Eye (tissue), 1 donor: ENCODE data around the gene ADGRG2.
A peak's percentile ranks its signal among the peaks of the same experiment; 100 is the strongest.
"Not testable (repeated sequence)": the region's sequence is repeated elsewhere in the genome, so short reads cannot be mapped to it uniquely, and the experiment has no call there.

ENCODE experiments used
- DNase-seq: peaks from one replicate; pipeline ENCODE4 v3.0.0-alpha.2; 2015

Gene ADGRG2

GRCh38 chrX:19086102-19086772 is 36.0 kb downstream of the ADGRG2 start:
- no peak for DNase-seq

DNA sequence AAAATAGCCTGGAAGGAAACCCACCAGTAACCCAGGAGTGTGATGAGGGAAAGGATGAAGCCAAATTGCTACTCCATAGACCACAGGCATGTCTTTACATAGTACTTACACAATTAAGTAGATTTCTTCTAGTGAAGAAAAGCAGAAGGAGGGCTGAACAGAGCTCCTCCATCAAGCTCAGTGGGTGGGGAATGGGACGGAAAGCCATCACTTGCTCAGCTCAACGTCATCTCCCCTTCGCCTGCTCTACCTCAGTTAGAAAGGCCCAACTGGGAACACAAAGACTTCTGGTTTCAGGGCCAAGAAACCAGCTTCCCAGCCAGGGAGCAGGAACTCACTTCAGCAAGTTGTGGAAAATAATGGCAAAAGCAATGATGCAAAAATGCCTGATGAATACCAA is 36.6 kb downstream of the ADGRG2 start:
- no peak for DNase-seq

DNA sequence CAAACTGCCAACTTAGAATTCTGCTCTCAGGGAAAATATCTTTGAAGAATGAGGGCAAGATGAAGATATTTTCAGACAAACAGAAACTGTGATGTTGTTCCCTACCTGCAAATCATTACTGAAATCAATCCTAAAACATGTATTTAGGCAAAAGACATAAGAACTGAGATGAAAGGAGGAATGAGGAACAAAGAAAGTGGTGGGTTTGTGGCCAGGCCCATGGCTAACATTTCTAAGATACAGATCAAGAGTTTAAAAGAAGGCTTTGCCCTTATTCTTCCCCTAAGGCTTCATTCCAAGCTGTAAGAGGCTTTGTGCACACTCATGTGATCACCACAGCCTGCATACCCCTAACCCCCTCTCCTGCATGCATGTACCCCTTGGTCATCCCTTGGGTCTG is 46.5 kb downstream of the ADGRG2 start:
- no peak for DNase-seq

GRCh38 chrX:19072372-19072771 is 49.9 kb downstream of the ADGRG2 start:
- no peak for DNase-seq

DNA sequence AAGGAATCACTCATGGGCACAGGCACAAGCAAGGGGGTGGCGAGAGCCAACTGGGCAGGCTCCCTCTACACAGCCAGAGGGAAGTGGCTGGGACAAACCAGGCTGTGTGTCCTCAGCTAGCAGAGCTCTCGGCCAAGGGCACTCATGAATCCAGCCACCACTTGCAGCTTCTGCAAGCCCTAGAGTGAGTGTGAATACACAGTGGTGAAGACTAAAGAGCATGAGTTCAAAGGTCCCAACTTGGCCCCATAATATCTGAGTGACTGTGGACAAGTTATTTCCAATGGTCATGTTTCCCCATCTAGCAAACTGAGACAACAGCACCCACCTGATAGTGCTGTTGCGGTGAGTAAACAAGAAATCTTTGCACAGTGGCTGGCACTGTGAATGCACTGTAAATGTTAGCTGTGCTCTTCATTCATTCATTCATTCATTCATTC is 51.7 kb downstream of the ADGRG2 start:
- no peak for DNase-seq

DNA sequence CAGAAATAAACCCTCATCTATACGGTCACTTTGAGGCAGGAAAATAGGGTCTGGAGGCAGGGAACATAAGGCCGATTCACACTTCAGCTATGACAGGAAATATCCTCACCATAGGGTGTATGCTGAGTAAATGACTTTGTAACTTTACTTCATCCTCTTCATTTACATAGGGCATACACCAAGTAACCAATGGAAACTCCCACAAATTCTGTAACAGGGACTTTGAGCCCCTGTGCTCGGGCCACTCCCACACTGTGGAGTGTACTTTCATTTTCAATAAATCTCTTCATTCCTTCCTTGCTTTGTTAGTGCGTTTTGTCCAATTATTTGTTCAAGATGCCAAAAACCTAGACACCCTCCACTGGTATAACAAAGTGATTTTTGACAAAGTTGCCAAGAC is 55.3 kb downstream of the ADGRG2 start:
- not testable (repeated sequence) for DNase-seq

DNA sequence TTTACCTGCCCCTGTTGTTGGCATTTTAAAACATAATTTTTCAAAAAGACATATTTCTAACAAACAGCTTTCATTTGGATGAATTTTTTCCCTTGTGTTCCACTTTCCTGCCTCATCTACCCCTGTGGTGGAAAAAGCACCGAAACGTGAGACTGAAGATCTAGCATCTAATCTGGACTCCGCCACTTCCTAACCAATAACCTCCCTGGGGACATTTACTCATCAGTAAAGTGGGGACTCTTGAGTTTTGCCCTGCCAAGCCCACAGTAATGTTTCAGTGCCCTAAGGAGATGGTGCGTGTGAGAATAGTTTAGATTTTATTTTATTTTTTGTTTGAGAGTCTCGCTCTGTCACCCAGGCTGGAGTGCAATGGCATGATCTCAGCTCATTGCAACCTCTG is 56.7 kb downstream of the ADGRG2 start:
- DNase-seq, result no peak

- no peak for DNase-seq
These were observed 58.1 kb downstream of the ADGRG2 start for GRCh38 chrX:19064175-19064574.

GRCh38 chrX:19063030-19063429 is 59.2 kb downstream of the ADGRG2 start:
- DNase-seq, result no peak

DNA sequence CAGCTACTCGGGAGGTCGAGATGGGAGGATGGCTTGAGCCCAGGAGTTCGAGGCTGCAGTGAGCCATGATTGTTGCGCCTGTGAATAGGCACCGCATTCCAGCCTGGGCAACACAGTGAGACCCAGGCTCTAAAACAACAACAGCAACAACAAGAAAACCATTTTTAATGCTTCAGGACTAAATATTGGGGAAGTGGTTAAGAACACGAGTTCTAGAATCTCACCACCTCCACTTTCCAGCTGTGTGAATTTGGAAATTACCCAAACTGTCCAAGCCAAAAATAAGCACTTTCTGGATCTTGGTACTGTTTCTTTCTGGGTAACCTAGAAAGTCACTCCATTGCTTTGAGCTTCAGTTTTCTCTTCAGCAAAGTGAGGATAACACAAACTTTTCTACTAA is 63.2 kb downstream of the ADGRG2 start:
- no peak for DNase-seq

- DNase-seq, result no peak
These were observed 64.4 kb downstream of the ADGRG2 start for GRCh38 chrX:19057856-19058255.

GRCh38 chrX:19049110-19049509 is 73.2 kb downstream of the ADGRG2 start:
- no peak for DNase-seq

DNA sequence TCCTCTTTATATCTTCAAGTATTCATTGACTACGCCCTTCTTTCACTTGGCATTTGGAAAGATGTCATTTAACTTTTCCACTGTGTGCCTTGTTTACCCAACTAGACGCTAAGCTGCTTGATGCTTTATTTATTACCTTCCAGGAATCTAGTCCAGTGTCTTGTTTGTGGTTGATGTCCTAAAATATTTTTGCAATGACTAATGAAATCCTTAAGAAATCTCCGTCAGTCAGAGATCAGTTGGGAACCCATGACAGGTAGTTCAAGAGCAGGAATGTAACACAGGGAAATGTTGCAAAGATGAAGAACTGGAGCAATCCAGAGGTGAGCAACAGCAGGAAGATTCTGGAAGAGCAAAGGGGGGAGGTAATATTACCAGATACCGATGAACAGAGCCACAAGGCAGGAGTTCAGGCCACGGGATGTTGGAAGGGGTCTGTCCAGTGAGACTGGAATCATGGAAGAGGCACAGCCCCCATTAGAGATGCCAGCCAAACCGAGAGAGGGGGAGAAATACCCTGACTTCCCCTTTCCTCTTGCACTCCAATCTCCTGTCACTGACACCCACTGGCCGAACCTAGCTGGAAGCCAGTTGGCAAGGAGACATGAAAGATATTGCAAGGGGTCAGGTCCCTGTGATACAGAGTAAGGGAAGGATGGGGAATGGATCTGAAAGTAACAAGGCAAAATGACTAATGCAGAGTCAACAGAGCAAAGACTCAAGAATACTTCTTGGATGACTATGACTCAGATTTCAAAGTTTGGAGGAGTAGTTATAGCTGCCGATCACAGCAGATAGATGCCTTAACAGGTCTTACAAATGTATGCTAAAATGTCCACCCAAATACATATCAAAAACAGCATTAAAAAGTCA is 75.7 kb downstream of the ADGRG2 start:
- DNase-seq, result no peak

GRCh38 chrX:19040373-19040772 is 81.9 kb downstream of the ADGRG2 start:
- peak; percentile 3 for DNase-seq

GRCh38 chrX:19034025-19034424 is 88.2 kb downstream of the ADGRG2 start:
- DNase-seq, result no peak

- DNase-seq, result no peak
These were observed 91.5 kb downstream of the ADGRG2 start for GRCh38 chrX:19030805-19031204.

- no peak for DNase-seq
These were observed 93.7 kb downstream of the ADGRG2 start for GRCh38 chrX:19028560-19028959.

DNA sequence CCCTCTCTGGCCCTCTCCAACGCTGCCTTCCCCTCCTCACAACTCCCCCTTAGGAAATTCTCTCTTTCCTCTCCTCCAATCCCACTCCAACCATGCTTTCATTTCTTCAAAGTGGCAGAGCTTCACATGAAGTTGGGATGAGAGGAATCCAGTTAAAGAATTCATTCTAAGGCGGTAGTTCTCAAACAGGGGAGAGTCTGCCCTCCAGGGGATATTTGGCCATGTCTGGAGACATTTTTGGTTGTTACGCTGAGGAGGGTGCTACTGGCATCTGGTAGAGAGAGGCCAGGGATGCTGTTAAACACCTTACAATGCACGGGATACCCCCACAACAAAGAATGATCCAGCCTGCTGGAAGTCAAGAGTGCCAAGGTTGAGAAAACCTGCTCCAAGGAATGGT is 97.9 kb downstream of the ADGRG2 start:
- no peak for DNase-seq

GRCh38 chrX:19019996-19020395 is 102.3 kb downstream of the ADGRG2 start:
- DNase-seq, result no peak

DNA sequence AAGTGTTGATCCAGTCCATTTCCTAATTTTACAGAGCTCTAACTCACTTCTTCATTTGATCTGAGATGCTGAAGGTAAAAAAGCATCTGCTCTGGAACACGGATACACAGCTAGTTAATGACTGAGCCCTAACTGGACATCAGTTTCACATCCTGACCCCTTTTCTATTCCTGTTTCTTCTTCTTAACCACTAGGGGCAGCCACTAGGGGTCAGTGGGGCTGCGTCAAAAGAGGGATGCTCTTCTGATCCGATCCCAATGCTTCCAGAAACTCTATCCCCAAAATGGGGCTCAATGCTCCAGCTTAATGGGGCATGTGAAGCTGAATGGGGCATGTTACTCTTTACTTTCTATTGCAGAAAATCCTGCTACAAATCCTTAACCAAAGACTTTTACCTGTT is 105.0 kb downstream of the ADGRG2 start:
- DNase-seq, result peak; percentile 32

DNA sequence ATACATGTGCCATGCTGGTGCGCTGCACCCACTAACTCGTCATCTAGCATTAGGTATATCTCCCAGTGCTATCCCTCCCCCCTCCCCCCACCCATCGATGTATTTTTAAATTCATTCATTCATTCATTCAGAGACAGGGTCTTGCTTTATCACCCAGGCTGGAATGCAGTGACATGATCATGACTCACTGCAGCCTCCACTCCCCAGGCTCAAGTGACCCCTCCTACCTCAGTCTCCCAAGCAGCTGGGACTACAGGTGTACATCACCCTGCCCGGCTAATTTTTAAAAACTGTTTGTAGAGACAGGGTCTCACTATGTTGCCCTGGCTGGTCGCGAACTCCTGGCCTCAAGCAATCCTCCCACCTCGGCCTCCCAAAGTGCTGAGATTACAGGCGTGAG is 105.7 kb downstream of the ADGRG2 start:
- DNase-seq, result not testable (repeated sequence)

DNA sequence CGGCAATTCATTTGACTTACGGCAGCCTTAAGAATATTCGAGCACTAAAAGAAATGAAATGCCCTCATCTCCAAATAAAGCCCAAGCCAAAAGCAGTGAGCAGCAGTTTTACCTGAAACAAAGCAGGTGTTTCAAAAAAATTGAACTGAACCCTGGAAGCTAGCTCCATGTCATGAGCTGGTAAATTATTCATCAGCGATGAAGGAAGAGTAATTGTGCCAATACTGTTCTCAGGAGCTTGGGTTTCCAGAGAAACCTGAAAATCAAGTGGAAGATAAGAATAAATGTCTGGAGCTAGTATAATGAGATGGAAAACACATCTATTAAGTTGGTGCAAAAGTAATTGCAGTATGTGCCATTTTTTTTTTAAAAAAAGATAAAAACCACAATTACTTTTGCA is 114.4 kb downstream of the ADGRG2 start:
- no peak for DNase-seq

GRCh38 chrX:19007011-19007410 is 115.3 kb downstream of the ADGRG2 start:
- no peak for DNase-seq

GRCh38 chrX:19005909-19006308 is 116.4 kb downstream of the ADGRG2 start:
- DNase-seq, result no peak
